ENCODE results near the gene CDC37L1. TPM values are rescaled to one million over a fixed set of nuclear protein-coding genes. Genes with fewer than 3 reads are reported as not detected.

The CDC37L1 gene
- 12.3 and 14.7 TPM in 2 replicates for total RNA-seq

DNA sequence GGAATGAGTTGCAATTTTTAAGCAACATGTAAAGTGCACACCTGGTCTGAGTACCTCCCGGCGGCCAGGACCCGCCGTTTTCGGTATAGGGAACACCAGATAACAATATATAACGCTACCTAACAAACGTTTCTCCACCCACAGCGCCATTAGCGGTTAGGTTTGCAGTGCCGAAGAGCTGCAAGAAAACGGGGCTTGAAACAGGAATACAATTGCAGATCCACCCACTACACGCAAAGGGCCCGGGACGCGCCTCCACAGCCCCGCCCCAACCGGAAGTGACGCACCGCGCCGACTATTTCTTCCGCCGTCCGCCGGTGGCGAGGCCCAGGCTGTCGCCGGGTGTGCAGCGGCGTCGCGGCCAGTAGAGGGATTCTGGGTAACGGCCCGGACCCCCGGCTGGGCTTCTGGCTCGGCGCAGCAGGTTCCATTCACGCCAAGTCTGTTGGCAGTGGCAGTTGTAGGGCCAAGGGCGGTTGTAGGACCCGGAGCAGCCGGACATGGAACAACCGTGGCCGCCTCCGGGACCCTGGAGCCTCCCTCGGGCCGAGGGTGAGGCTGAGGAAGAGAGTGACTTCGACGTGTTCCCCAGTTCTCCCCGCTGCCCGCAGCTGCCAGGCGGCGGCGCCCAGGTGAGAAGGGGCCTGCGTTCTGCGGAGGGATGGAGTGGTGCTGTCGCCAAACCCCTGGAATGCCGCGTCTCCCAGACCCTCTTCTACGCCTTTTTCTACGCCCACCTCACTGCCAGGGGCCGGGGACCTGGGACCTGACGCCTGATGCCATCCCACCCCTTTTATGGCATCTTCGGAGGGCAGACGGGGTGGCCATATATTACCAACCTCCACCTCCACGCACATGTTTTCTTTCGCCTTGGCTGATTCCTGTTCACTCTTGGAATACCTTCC, at the start of gene CDC37L1:
TSS of gene CDC37L1 (plus strand) at position 302 of the 905 bp plus-strand sequence. CDS start at position 501, 199 bp downstream.
- Mint-ChIP-seq H3K9me3 (no peaks in the 10 kb centered on the region), H3K27ac (no peak within 1 kb of the TSS), H3K4me3 (no peak within 1 kb of the TSS), H3K4me1 (peaks cover 7% of the 10 kb centered on the region), H3K36me3 (ENCODE audit: low read depth) (peaks cover 9% of the 10 kb centered on the region), H3K27me3 (no peaks in the 10 kb centered on the region)
- POLR2A ChIA-PET: interaction anchor here (0.6 to 1.5 kb wide), 14 partner anchors 14 to 1733 kb away, joined by 3 to 21 read pairs (median 5); partner anchors contain the start of genes AK3, JAK2, PLGRKT and PLPP6
- intact Hi-C loops (cut with micrococcal nuclease): loop anchor here (1.0 to 5.0 kb wide), 13 partner anchors 13 to 1835 kb away; partner anchors contain the start of genes AK3, ERMP1, JAK2 and PLPP6
- ATAC-seq (ENCODE audit: low read depth) (peak; percentile 95), DNase-seq (peak; percentile 100)
- TF ChIP-seq, protein P1, sequence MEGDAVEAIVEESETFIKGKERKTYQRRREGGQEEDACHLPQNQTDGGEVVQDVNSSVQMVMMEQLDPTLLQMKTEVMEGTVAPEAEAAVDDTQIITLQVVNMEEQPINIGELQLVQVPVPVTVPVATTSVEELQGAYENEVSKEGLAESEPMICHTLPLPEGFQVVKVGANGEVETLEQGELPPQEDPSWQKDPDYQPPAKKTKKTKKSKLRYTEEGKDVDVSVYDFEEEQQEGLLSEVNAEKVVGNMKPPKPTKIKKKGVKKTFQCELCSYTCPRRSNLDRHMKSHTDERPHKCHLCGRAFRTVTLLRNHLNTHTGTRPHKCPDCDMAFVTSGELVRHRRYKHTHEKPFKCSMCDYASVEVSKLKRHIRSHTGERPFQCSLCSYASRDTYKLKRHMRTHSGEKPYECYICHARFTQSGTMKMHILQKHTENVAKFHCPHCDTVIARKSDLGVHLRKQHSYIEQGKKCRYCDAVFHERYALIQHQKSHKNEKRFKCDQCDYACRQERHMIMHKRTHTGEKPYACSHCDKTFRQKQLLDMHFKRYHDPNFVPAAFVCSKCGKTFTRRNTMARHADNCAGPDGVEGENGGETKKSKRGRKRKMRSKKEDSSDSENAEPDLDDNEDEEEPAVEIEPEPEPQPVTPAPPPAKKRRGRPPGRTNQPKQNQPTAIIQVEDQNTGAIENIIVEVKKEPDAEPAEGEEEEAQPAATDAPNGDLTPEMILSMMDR (IDR thresholded peaks at IDR 0.05): no peak
- CTCF ChIA-PET: interaction anchor here (0.6 to 1.4 kb wide), 4 partner anchors 14 to 307 kb away, joined by 3 to 5 read pairs (median 3); partner anchors contain the start of gene SPATA6L

DNA sequence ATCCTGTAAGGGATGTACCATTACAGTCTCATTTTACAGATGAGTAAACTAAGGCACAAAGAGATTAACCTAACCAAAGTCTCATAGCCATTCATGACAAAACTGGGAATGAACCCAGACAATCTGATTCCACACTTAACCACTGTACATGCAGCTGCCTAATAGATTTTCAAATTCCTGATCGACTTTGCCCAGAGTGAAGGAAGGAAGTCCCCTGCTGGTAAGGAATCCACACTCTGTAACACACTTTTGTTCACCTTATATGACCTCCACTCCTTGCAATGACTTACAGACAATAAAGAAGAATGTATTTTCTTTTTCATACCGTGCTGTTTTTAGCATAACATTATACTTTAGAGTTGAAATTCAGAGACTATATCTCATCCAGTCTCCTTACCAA, 48.5 kb upstream of the CDC37L1 start:
- Mint-ChIP-seq H3K27ac (no peak overlapping the region), H3K36me3 (ENCODE audit: low read depth) (no peaks in the 10 kb centered on the region), H3K4me3 (no peak overlapping the region), H3K9me3 (no peaks in the 10 kb centered on the region), H3K4me1 (no peaks in the 10 kb centered on the region), H3K27me3 (peaks cover 7% of the 10 kb centered on the region)
- ChIA-PET POLR2A (no interaction called here), CTCF (no interaction called here)
- intact Hi-C loops (cut with micrococcal nuclease): no loop called here
- DNase-seq (no peak), ATAC-seq (ENCODE audit: low read depth) (no peak)
- TF ChIP-seq, protein P1 (IDR thresholded peaks at IDR 0.05): no peak

DNA sequence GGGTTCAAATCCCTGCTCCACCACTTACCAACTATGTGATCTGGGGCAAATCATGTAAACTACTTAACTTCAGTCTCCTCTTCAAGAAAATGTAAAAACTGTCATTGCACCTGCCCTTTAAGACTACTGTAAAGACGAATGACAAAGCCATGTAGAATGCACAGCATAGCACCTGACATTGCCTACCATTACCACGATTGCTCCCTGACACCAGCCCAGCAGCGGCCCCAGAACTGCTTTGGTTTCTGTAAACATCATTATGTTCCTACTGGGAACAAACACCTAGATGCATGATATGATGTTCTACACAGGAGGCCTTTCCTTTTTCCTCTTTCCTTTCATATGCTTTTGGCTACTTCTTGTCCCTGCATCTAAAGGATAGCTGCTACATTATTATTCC, 40.4 kb upstream of the CDC37L1 start:
- CTCF ChIA-PET: no interaction called here
- H3K4me3 Mint-ChIP-seq: no peak overlapping the region
- intact Hi-C loops (cut with micrococcal nuclease): no loop called here
- H3K36me3 Mint-ChIP-seq (ENCODE audit: low read depth): no peaks in the 10 kb centered on the region
- POLR2A ChIA-PET: no interaction called here
- H3K4me1 Mint-ChIP-seq: no peaks in the 10 kb centered on the region
- H3K27me3 Mint-ChIP-seq: peaks cover 8% of the 10 kb centered on the region
- ATAC-seq (ENCODE audit: low read depth): no peak
- H3K27ac Mint-ChIP-seq: no peak overlapping the region
- no peaks in the 10 kb centered on the region for H3K9me3 Mint-ChIP-seq
- TF ChIP-seq, protein P1 (IDR thresholded peaks at IDR 0.05): no peak
- no peak for DNase-seq

DNA sequence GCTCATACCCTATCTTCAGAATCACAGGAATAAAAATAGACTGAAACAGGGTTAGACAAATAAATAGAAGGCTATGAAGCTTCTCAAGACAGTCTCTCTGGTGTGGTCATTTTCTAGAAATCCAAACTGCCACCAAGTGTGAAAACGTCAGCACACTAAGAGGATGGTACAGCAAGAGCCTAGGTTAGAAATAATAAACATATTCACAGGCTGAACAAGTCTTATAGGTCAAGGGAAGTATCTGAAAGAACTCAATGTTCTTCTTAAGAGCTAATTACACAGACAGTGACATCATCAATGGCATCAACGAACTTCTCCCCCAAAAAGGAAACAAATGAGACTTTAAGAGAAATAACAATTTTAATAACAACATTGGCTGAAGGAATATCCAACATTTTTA, 39.9 kb upstream of the CDC37L1 start:
- POLR2A ChIA-PET: no interaction called here

More for the DNA sequence above, 39.9 kb upstream of the CDC37L1 start:
- Mint-ChIP-seq H3K36me3 (ENCODE audit: low read depth) (no peaks in the 10 kb centered on the region), H3K27ac (no peak overlapping the region), H3K27me3 (peaks cover 8% of the 10 kb centered on the region), H3K9me3 (no peaks in the 10 kb centered on the region), H3K4me3 (no peak overlapping the region), H3K4me1 (no peaks in the 10 kb centered on the region)
- CTCF ChIA-PET: interaction anchor here (1.5 kb wide), 1 partner anchor 257 kb away, joined by 4 read pairs; no protein-coding TSS in a partner anchor
- ATAC-seq (ENCODE audit: low read depth) (no peak), DNase-seq (no peak)
- intact Hi-C loops (cut with micrococcal nuclease): no loop called here
- TF ChIP-seq, protein P1 (IDR thresholded peaks at IDR 0.05): no peak

Data from activated B cell treated with CpG ODN at 0.5 μM for 24 hours (primary cell).